Parathyroid adenoma (tissue), 2 donors: ENCODE results near the gene IFI6.
A peak's percentile ranks its signal among the peaks of the same experiment; 100 is the strongest.
"Not testable (repeated sequence)": the region's sequence is repeated elsewhere in the genome, so short reads cannot be mapped to it uniquely, and the experiment has no call there.

Experiments used
- H2AFZ ChIP-seq: fragments of 300-600 bp; sonication (generic); one replicate; pipeline ENCODE4 v1.7.0; 2017; ENCODE audit warnings: antibody characterized with exemption, mild to moderate bottlenecking
- H3K27ac ChIP-seq: fragments of 300-600 bp; sonication (generic); one replicate; pipeline ENCODE4 v1.7.0; 2017
- H3K27me3 ChIP-seq: fragments of 300-600 bp; sonication (generic); one replicate; pipeline ENCODE4 v1.7.0; 2017; ENCODE audit warnings: low read length; ENCODE audit not compliant: control insufficient read depth, insufficient read depth
- H3K36me3 ChIP-seq: fragments of 300-600 bp; sonication (generic); one replicate; pipeline ENCODE4 v1.7.0; 2017; ENCODE audit warnings: low read length; ENCODE audit not compliant: control insufficient read depth, insufficient read depth
- H3K4me1 ChIP-seq: fragments of 300-600 bp; sonication (generic); one replicate; pipeline ENCODE4 v1.7.0; 2017; ENCODE audit warnings: control low read depth
- H3K4me2 ChIP-seq: fragments of 300-600 bp; sonication (generic); one replicate; pipeline ENCODE4 v1.7.0; 2017; ENCODE audit warnings: low read length
- H3K4me3 ChIP-seq: fragments of 300-600 bp; sonication (generic); one replicate; pipeline ENCODE4 v1.7.0; 2017; ENCODE audit warnings: low read depth, low read length
- H3K79me2 ChIP-seq: fragments of 300-600 bp; sonication (generic); one replicate; pipeline ENCODE4 v1.7.0; 2017; ENCODE audit warnings: control low read depth
- H3K9ac ChIP-seq: fragments of 300-600 bp; sonication (generic); one replicate; pipeline ENCODE4 v1.7.0; 2017; ENCODE audit warnings: mild to moderate bottlenecking
- H3K9me3 ChIP-seq: fragments of 300-600 bp; sonication (generic); one replicate; pipeline ENCODE4 v1.7.0; 2017; ENCODE audit warnings: low read length; ENCODE audit not compliant: control insufficient read depth
- TF ChIP-seq, protein P1 (sequence below): fragments of 300-600 bp; sonication (generic); IDR thresholded peaks from one replicate; pipeline ENCODE4 v1.7.0; 2017; ENCODE audit warnings: antibody characterized with exemption, mild to moderate bottlenecking
- donor health status: primary hyperparathyroidism.

The IFI6 gene

GRCh38 chr1:27643600-27644368, 28.2 kb downstream of the IFI6 start:
- H3K79me2 ChIP-seq = no peaks in the 10 kb centered on the region
- H3K4me3 ChIP-seq = no peak overlapping the region
- no peak overlapping the region for H3K9ac ChIP-seq
- no peak overlapping the region for H3K4me2 ChIP-seq
- H2AFZ ChIP-seq = no peak overlapping the region
- H3K27me3 ChIP-seq = no peaks in the 10 kb centered on the region
- TF ChIP-seq, protein P1, sequence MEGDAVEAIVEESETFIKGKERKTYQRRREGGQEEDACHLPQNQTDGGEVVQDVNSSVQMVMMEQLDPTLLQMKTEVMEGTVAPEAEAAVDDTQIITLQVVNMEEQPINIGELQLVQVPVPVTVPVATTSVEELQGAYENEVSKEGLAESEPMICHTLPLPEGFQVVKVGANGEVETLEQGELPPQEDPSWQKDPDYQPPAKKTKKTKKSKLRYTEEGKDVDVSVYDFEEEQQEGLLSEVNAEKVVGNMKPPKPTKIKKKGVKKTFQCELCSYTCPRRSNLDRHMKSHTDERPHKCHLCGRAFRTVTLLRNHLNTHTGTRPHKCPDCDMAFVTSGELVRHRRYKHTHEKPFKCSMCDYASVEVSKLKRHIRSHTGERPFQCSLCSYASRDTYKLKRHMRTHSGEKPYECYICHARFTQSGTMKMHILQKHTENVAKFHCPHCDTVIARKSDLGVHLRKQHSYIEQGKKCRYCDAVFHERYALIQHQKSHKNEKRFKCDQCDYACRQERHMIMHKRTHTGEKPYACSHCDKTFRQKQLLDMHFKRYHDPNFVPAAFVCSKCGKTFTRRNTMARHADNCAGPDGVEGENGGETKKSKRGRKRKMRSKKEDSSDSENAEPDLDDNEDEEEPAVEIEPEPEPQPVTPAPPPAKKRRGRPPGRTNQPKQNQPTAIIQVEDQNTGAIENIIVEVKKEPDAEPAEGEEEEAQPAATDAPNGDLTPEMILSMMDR = peak; percentile 67
- H3K4me1 ChIP-seq = no peaks in the 10 kb centered on the region
- H3K9me3 ChIP-seq = no peaks in the 10 kb centered on the region
- no peak overlapping the region for H3K27ac ChIP-seq
- H3K36me3 ChIP-seq = no peaks in the 10 kb centered on the region

DNA sequence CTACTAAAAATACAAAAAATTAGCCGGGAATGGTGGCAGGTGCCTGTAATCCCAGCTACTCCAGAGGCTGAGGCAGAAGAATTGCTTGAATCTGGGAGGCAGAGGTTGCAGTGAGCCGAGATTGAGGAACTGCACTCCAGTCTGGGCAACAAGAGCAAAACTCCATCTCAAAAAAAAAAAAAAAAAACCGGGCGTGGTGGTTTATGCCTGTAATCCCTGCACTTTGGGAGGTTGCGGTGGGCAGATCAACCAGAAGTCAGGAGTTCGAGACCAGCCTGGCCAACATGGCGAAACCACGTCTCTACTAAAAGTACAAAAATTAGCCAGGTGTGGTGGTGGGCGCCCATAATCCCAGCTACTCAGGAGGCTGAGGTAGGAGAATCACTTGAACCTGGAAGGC, 31.5 kb downstream of the IFI6 start:
- H3K36me3 ChIP-seq, H2AFZ ChIP-seq, H3K4me2 ChIP-seq, H3K27ac ChIP-seq, H3K4me1 ChIP-seq, H3K9me3 ChIP-seq, H3K27me3 ChIP-seq, H3K9ac ChIP-seq, H3K4me3 ChIP-seq, H3K79me2 ChIP-seq: not testable (repeated sequence)

DNA sequence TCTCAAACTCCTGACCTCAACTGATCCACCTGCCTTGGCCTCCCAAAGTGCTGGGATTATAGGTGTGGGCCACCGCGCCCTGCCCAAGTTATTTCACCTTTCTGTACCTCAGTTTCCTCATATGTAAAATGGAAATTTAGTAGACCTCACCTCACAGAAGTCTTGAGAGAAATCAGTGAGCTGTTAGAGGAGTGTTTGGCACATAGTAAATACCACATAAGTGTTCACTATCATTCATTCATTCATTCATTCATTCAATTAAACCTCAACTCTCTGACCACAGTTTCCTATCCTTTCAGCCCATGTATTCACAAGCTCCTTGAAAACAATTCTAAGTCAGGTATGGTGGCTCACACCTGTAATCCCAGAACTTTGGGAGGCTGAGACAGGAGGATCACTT, 33.2 kb downstream of the IFI6 start:
- Histone ChIP-seq H3K27me3 (no peaks in the 10 kb centered on the region), H3K27ac (no peak overlapping the region), H3K4me3 (no peak overlapping the region), H3K9me3 (no peaks in the 10 kb centered on the region), H3K4me1 (no peaks in the 10 kb centered on the region), H3K79me2 (no peaks in the 10 kb centered on the region), H2AFZ (no peak overlapping the region), H3K9ac (no peak overlapping the region), H3K4me2 (no peak overlapping the region), H3K36me3 (no peaks in the 10 kb centered on the region)
- TF ChIP-seq, protein P1 = no peak

GRCh38 chr1:27638047-27638734, 33.8 kb downstream of the IFI6 start:
- Histone ChIP-seq H3K27me3 (no peaks in the 10 kb centered on the region), H3K9me3 (no peaks in the 10 kb centered on the region), H3K4me1 (no peaks in the 10 kb centered on the region), H3K79me2 (no peaks in the 10 kb centered on the region), H3K4me3 (no peak overlapping the region), H2AFZ (no peak overlapping the region), H3K4me2 (no peak overlapping the region), H3K36me3 (no peaks in the 10 kb centered on the region), H3K9ac (no peak overlapping the region), H3K27ac (no peak overlapping the region)
- TF ChIP-seq, protein P1 = no peak

DNA sequence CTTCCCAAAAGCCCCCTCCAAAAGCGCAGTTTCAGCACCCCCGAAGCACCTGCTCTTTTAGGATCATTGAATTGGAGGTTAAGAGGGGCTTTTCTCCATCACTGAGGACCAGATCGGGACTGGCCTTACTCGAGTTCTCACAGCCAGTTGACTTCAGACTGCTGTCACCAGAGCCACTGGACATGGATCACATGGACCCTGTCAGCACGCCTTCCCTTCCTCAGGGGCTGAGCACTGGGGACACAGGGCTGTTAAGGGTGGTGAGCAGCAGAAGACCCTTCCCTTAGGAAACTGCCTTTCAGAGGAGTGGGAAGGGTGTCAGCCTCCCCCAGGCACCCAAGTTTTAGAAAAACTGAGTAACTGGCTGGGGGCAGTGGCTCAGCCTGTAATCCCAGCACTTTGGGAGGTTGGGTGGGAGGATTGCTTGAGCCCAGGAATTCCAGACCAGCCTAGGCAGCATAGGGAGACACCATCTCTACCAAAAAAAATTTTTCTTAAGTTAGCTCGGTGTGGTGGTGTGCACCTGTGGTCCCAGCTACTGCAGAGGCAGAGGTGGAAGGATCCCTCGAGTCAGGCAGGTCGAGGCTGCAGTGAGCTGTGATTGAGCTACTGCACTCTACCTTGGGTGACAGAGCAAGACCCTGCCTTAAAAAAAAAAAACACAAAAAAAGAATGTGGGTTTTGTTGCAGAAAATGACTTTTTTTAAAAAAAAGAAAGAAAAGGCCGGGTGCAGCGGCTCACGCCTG, 36.4 kb downstream of the IFI6 start:
- Histone ChIP-seq H3K36me3 (no peaks in the 10 kb centered on the region), H3K9me3 (no peaks in the 10 kb centered on the region), H3K27ac (no peak overlapping the region), H3K27me3 (no peaks in the 10 kb centered on the region), H2AFZ (no peak overlapping the region), H3K4me3 (no peak overlapping the region), H3K9ac (no peak overlapping the region), H3K4me2 (no peak overlapping the region), H3K79me2 (no peaks in the 10 kb centered on the region), H3K4me1 (no peaks in the 10 kb centered on the region)
- TF ChIP-seq, protein P1 = no peak
